Retinal pigment epithelial cell (primary cell): ENCODE results near the gene ST3GAL6.

Experiments used
- DNase-seq: peaks from one replicate; pipeline ENCODE4 v3.0.0-alpha.2; 2010; ENCODE audit warnings: low read depth
- H3K4me3 ChIP-seq: 2 replicates; pipeline ENCODE4 v1.5.1; 2011; ENCODE audit warnings: mild to moderate bottlenecking, low read length, control low read depth, moderate library complexity
- CTCF ChIP-seq: conservative IDR thresholded peaks from 2 replicates; pipeline ENCODE4 v1.5.1; 2011; ENCODE audit warnings: low read depth, low read length, control low read depth, inconsistent platforms

Gene ST3GAL6

GRCh38 chr3:98733053-98733811 is 29.9 kb upstream of the ST3GAL6 start:
- TF ChIP-seq CTCF, result no peak
- peak overlapping the region; percentile 90 for H3K4me3 ChIP-seq
- no peak for DNase-seq

GRCh38 chr3:98733812-98734281 is 29.3 kb upstream of the ST3GAL6 start:
- peak overlapping the region; percentile 90 for H3K4me3 ChIP-seq
- TF ChIP-seq CTCF, result no peak
- DNase-seq, result no peak

GRCh38 chr3:98734306-98734705 is 28.8 kb upstream of the ST3GAL6 start:
- TF ChIP-seq CTCF, result no peak
- H3K4me3 ChIP-seq, result peak overlapping the region; percentile 90
- no peak for DNase-seq

GRCh38 chr3:98734735-98735134 is 28.4 kb upstream of the ST3GAL6 start:
- H3K4me3 ChIP-seq, result peak overlapping the region; percentile 90
- TF ChIP-seq CTCF, result no peak
- DNase-seq, result no peak

- no peak for DNase-seq
- H3K4me3 ChIP-seq, result no peak overlapping the region
- TF ChIP-seq CTCF, result no peak
These were observed 27.8 kb upstream of the ST3GAL6 start for GRCh38 chr3:98735296-98735695.

- H3K4me3 ChIP-seq, result no peak overlapping the region
- DNase-seq, result no peak
- TF ChIP-seq CTCF, result no peak
These were observed 27.3 kb upstream of the ST3GAL6 start for GRCh38 chr3:98735761-98736269.

- DNase-seq, result no peak
- no peak overlapping the region for H3K4me3 ChIP-seq
- TF ChIP-seq CTCF, result no peak
These were observed 25.8 kb upstream of the ST3GAL6 start for GRCh38 chr3:98737301-98737700.
